Keratinocyte (primary cell): ENCODE results near the gene GUCY1A1. TPM values are rescaled to one million over a fixed set of nuclear protein-coding genes. Genes with fewer than 3 reads are reported as not detected.

Experiments
- DNase-seq: peaks from one replicate; pipeline ENCODE4 v3.0.0-alpha.2; 2011; ENCODE audit warnings: low read depth, missing footprints, low spot score
- FAIRE-seq: peaks from 2 replicates; lab custom pipeline; 2011; peaks lifted over from hg19 to GRCh38; lab: Jason Lieb, UNC
- H2AFZ ChIP-seq: 2 replicates; pipeline ENCODE4 v1.6.0; 2012; ENCODE audit warnings: low read length, control low read depth, inconsistent platforms; ENCODE audit not compliant: control insufficient read depth
- H3K27ac ChIP-seq: 2 replicates; pipeline ENCODE4 v1.5.1; 2011; ENCODE audit warnings: low read length; ENCODE audit not compliant: control insufficient read depth, insufficient read depth
- H3K27me3 ChIP-seq: 3 replicates; pipeline ENCODE4 v1.6.0; 2011; ENCODE audit warnings: low read length; ENCODE audit not compliant: control insufficient read depth, insufficient read depth; ENCODE audit errors: extremely low read depth
- H3K36me3 ChIP-seq, 2 experiments: 2 replicates in 1 of 2; 3 replicates in 1 of 2; pipeline ENCODE4 v1.5.1; 2011; ENCODE audit warnings: low read length in 2 of 2, mild to moderate bottlenecking in 1 of 2; ENCODE audit not compliant: control insufficient read depth in 2 of 2, insufficient read depth in 2 of 2; ENCODE audit errors: extremely low read depth in 1 of 2
- H3K4me1 ChIP-seq: 3 replicates; pipeline ENCODE4 v1.5.1; 2011; ENCODE audit warnings: low read length; ENCODE audit not compliant: control insufficient read depth, insufficient read depth; ENCODE audit errors: extremely low read depth
- H3K4me2 ChIP-seq: 3 replicates; pipeline ENCODE4 v1.6.0; 2011; ENCODE audit warnings: low read depth, low read length; ENCODE audit not compliant: control insufficient read depth, insufficient read depth; ENCODE audit errors: extremely low read depth
- H3K4me3 ChIP-seq, 3 experiments: fragments of 200-600 bp in 1 of 3; sonication (generic) in 1 of 3; 2 replicates in 2 of 3; 3 replicates in 1 of 3; pipeline ENCODE4 v1.5.1; 2011 to 2016; ENCODE audit warnings: low read length in 3 of 3, mild to moderate bottlenecking in 3 of 3, control low read depth in 2 of 3, inconsistent platforms in 1 of 3, low read depth in 1 of 3, mixed read lengths in 1 of 3, mixed run types in 1 of 3, moderate library complexity in 1 of 3; ENCODE audit not compliant: control insufficient read depth in 2 of 3, insufficient read depth in 2 of 3; ENCODE audit errors: extremely low read depth in 1 of 3
- H3K79me2 ChIP-seq: 2 replicates; pipeline ENCODE4 v1.6.0; 2012; ENCODE audit warnings: low read length; ENCODE audit not compliant: control insufficient read depth, insufficient read depth
- H3K9ac ChIP-seq: 3 replicates; pipeline ENCODE4 v1.6.0; 2011; ENCODE audit warnings: low read length; ENCODE audit not compliant: control insufficient read depth, insufficient read depth; ENCODE audit errors: extremely low read depth
- H3K9me1 ChIP-seq: 3 replicates; pipeline ENCODE4 v1.6.0; 2011; ENCODE audit warnings: low read length; ENCODE audit not compliant: control insufficient read depth, insufficient read depth; ENCODE audit errors: extremely low read depth
- H3K9me3 ChIP-seq: 2 replicates; pipeline ENCODE4 v1.5.1; 2012; ENCODE audit warnings: low read depth, low read length; ENCODE audit not compliant: control insufficient read depth
- H4K20me1 ChIP-seq: 3 replicates; pipeline ENCODE4 v1.6.0; 2011; ENCODE audit warnings: low read length; ENCODE audit not compliant: control insufficient read depth, insufficient read depth; ENCODE audit errors: extremely low read depth
- EZH2 ChIP-seq: IDR thresholded peaks from one replicate; pipeline ENCODE4 v1.6.1; 2012; ENCODE audit warnings: inconsistent platforms, mild to moderate bottlenecking, low read length, moderate library complexity
- dilution Hi-C: fragments of 300-500 bp; cut with MboI; formaldehyde crosslinking; loops from one replicate; pipeline ENCODE4 v1.7.0; 2020; ENCODE audit warnings: low sequenced_read_pairs; ENCODE audit not compliant: extremely low pct_ligation_motif_present
- polyA plus RNA-seq, 5 experiments: library from polyadenylated mRNA; depleted of rRNA in 3 of 5; stranded (reverse) in 3 of 5; stranded (forward) in 1 of 5; unstranded in 1 of 5; fragments of >200 nt; gene quantifications; 1 replicate in 1 of 5; 2 replicates in 3 of 5; 3 replicates in 1 of 5; pipeline versions ENCODE4 v1.2.1 to v1.2.3, GENCODE V29; 2011 to 2012; ENCODE audit warnings: missing spikeins in 2 of 5, low read depth in 1 of 5, low replicate concordance in 1 of 5
- TF ChIP-seq, protein P1 (sequence below), 3 experiments: IDR thresholded peaks in 1 of 3; conservative IDR thresholded peaks in 1 of 3; optimal IDR thresholded peaks in 1 of 3; 2 replicates in 2 of 3; 3 replicates in 1 of 3; pipeline versions ENCODE3 to v1.5.1; 2011; ENCODE audit warnings: low read length in 3 of 3, mild to moderate bottlenecking in 3 of 3, moderate library complexity in 2 of 3, control low read depth in 1 of 3, inconsistent platforms in 1 of 3; ENCODE audit not compliant: insufficient read depth in 2 of 3; ENCODE audit errors: extremely low read depth in 1 of 3

GUCY1A1 gene
- polyA plus RNA-seq, 1 donor (not counting 4 experiments of a cell fraction or from before 2014, with no cell fraction given) = 0.05 TPM

DNA sequence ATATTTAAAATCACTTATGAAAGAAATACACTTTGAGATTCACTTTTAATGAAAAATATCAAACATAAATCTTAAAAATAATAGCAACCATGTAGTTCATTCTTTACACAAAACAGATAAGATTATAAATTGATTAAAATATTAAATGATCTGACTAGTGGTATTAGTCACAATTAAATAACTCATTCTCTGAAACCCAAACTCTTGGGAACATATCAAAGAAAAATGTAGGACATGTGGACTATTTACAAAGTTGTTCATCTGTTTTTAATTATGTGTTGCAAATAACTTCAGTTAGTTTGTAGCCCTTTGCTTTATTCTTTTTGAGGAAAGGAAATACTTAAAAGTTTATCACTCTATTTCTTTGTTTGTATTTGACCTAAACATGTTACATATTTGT lies 9.5 kb upstream of the GUCY1A1 start:
- no peak for DNase-seq
- Histone ChIP-seq H3K79me2 (no peaks in the 10 kb centered on the region), H3K9me1 (no peaks in the 10 kb centered on the region), H3K4me3 (no peak overlapping the region), H3K9me3 (no peaks in the 10 kb centered on the region), H3K36me3 (no peaks in the 10 kb centered on the region), H3K4me2 (no peak overlapping the region), H4K20me1 (no peaks in the 10 kb centered on the region), H3K9ac (no peak overlapping the region), H3K4me1 (no peaks in the 10 kb centered on the region), H3K27ac (no peak overlapping the region), H2AFZ (no peak overlapping the region), H3K27me3 (no peaks in the 10 kb centered on the region)
- FAIRE-seq = no peak
- dilution Hi-C loops = no loop called here
- TF ChIP-seq, protein P1, sequence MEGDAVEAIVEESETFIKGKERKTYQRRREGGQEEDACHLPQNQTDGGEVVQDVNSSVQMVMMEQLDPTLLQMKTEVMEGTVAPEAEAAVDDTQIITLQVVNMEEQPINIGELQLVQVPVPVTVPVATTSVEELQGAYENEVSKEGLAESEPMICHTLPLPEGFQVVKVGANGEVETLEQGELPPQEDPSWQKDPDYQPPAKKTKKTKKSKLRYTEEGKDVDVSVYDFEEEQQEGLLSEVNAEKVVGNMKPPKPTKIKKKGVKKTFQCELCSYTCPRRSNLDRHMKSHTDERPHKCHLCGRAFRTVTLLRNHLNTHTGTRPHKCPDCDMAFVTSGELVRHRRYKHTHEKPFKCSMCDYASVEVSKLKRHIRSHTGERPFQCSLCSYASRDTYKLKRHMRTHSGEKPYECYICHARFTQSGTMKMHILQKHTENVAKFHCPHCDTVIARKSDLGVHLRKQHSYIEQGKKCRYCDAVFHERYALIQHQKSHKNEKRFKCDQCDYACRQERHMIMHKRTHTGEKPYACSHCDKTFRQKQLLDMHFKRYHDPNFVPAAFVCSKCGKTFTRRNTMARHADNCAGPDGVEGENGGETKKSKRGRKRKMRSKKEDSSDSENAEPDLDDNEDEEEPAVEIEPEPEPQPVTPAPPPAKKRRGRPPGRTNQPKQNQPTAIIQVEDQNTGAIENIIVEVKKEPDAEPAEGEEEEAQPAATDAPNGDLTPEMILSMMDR (optimal IDR thresholded peaks at IDR 0.05 in 1 of 3, IDR thresholded peaks at IDR 0.05 in 1 of 3, conservative IDR thresholded peaks at IDR 0.05 in 1 of 3; ENCODE audit: extremely low read depth in 1 of 3, insufficient read depth in 2 of 3, low read length in 3 of 3) = no peak
- TF ChIP-seq EZH2 = no peak

DNA sequence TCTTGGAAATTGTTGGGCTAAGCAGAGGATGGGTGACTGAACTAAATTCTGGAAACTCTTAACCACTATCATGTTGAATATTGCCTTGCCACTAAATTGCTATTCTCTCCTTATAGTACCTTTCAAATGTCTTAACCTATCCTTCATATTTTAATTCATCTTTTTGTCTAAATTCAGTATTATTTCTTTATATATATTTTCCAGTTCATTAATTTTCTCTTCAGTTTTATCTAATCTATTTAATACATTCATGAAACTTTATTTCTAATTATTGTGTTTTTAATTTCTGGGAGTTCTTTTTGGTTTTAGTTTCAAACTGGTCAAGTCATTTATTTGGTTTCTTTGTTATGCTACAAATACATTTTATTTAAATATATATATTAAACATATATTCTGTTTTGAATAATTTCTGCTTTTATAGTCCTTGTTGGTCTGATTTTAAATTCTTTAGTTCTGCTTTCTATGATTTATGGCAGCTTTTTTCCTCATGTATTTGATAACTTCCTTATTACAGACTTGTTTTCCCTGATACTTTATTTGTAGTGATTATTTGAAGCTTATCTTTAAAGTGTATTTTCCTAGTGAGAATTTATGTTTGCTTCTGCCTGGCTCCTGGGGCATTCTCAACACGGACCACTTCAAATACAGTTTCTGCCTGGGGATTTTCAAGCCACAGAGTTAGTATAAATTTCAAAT lies 8.5 kb upstream of the GUCY1A1 start:
- no peaks in the 10 kb centered on the region for H4K20me1 ChIP-seq
- dilution Hi-C loops = no loop called here
- no peaks in the 10 kb centered on the region for H3K9me3 ChIP-seq
- H3K27me3 ChIP-seq = no peaks in the 10 kb centered on the region
- no peak overlapping the region for H3K4me2 ChIP-seq
- H2AFZ ChIP-seq = no peak overlapping the region
- no peaks in the 10 kb centered on the region for H3K4me1 ChIP-seq
- H3K79me2 ChIP-seq = no peaks in the 10 kb centered on the region
- no peaks in the 10 kb centered on the region for H3K9me1 ChIP-seq
- no peak for FAIRE-seq
- no peaks in the 10 kb centered on the region for H3K36me3 ChIP-seq
- TF ChIP-seq, protein P1 (optimal IDR thresholded peaks at IDR 0.05 in 1 of 3, IDR thresholded peaks at IDR 0.05 in 1 of 3, conservative IDR thresholded peaks at IDR 0.05 in 1 of 3; ENCODE audit: extremely low read depth in 1 of 3, insufficient read depth in 2 of 3, low read length in 3 of 3) = no peak
- TF ChIP-seq EZH2 = no peak
- DNase-seq = no peak
- H3K4me3 ChIP-seq = no peak overlapping the region
- H3K9ac ChIP-seq = no peak overlapping the region
- no peak overlapping the region for H3K27ac ChIP-seq
